DOHH2 (cell line): ENCODE measurements around the gene EPHA4.

Experiments
- CTCF ChIP-seq: fragments of 200-600 bp; sonication (generic); IDR thresholded peaks from one replicate; pipeline ENCODE4 v1.5.1; 2014; ENCODE audit warnings: antibody characterized with exemption, mild to moderate bottlenecking, low read depth, low read length; ENCODE audit not compliant: poor library complexity, severe bottlenecking
- EZH2phosphoT487 ChIP-seq: fragments of 200-600 bp; sonication (generic); IDR thresholded peaks from 2 replicates; pipeline ENCODE4 v1.6.1; 2017; ENCODE audit warnings: borderline replicate concordance, mild to moderate bottlenecking, antibody characterized with exemption, low read length, moderate library complexity, mixed read lengths

GRCh38 chr2:221501883-221502269, 70.2 kb downstream of the EPHA4 start:
- TF ChIP-seq CTCF (no peak), EZH2phosphoT487 (no peak)
